HepG2 (cell line): ENCODE data around the gene C2orf42. TPM values are rescaled to one million over a fixed set of nuclear protein-coding genes. Genes with fewer than 3 reads are reported as not detected.

ENCODE experiments used
- AFF4 ChIP-seq: sonication (generic); formaldehyde crosslinking; IDR thresholded peaks from 2 replicates; pipeline ENCODE4 v1.4.0; 2020; ENCODE audit warnings: missing genetic modification reagents
- FOXJ3 ChIP-seq: sonication (generic); formaldehyde crosslinking; IDR thresholded peaks from 2 replicates; pipeline ENCODE4 v1.4.0; 2020; ENCODE audit warnings: missing genetic modification reagents, mild to moderate bottlenecking, borderline replicate concordance
- LCORL ChIP-seq, 2 experiments: fragments of 450-650 bp in 1 of 2; sonication (generic) in 1 of 2; formaldehyde crosslinking in 1 of 2; IDR thresholded peaks; 2 replicates each; pipeline versions ENCODE4 v1.5.0 to v1.6.1; 2017 to 2020; ENCODE audit warnings: antibody characterized with exemption in 1 of 2, missing genetic modification reagents in 1 of 2
- MLX ChIP-seq: IDR thresholded peaks from 2 replicates; pipeline ENCODE4 v1.6.1; 2016
- NR2C2 ChIP-seq: sonication (generic); formaldehyde crosslinking; IDR thresholded peaks from 2 replicates; pipeline ENCODE4 v1.4.0; 2020; ENCODE audit warnings: missing genetic modification reagents, mild to moderate bottlenecking, moderate library complexity, borderline replicate concordance
- RBAK ChIP-seq: sonication (generic); formaldehyde crosslinking; IDR thresholded peaks from 2 replicates; pipeline ENCODE4 v1.5.1; 2020; ENCODE audit warnings: mild to moderate bottlenecking, missing genetic modification reagents
- RBFOX2 ChIP-seq: fragments of 200-400 bp; formaldehyde crosslinking; IDR thresholded peaks from 2 replicates; pipeline ENCODE4 v1.6.1; 2017; ENCODE audit warnings: low read depth, mild to moderate bottlenecking, low read length
- TBL1XR1 ChIP-seq: fragments of 150-350 bp; IDR thresholded peaks from 2 replicates; pipeline ENCODE4 v1.6.1; 2014; ENCODE audit warnings: borderline replicate concordance, low read length; ENCODE audit not compliant: partially characterized antibody
- TRIM22 ChIP-seq: fragments of 450-650 bp; IDR thresholded peaks from 2 replicates; pipeline ENCODE4 v1.6.1; 2017
- ZBTB34 ChIP-seq: sonication (generic); formaldehyde crosslinking; IDR thresholded peaks from 2 replicates; pipeline ENCODE4 v1.8.0; 2022; ENCODE audit warnings: mild to moderate bottlenecking, missing genetic modification reagents
- ZBTB4 ChIP-seq: sonication (generic); formaldehyde crosslinking; IDR thresholded peaks from 2 replicates; pipeline ENCODE4 v1.4.0; 2020; ENCODE audit warnings: missing genetic modification reagents, mild to moderate bottlenecking, borderline replicate concordance
- ZKSCAN1 ChIP-seq: fragments of 150-350 bp; IDR thresholded peaks from 2 replicates; pipeline ENCODE4 v1.6.1; 2014; ENCODE audit warnings: low read length
- ZNF138 ChIP-seq: sonication (generic); formaldehyde crosslinking; IDR thresholded peaks from 2 replicates; pipeline ENCODE4 v1.5.0; 2020; ENCODE audit warnings: mild to moderate bottlenecking, low read depth, missing genetic modification reagents
- ZNF362 ChIP-seq: sonication (generic); formaldehyde crosslinking; IDR thresholded peaks from 2 replicates; pipeline ENCODE4 v1.4.0; 2020; ENCODE audit warnings: missing genetic modification reagents, mild to moderate bottlenecking, borderline replicate concordance
- ZNF552 ChIP-seq: sonication (generic); formaldehyde crosslinking; IDR thresholded peaks from 2 replicates; pipeline ENCODE4 v1.9.0; 2022; ENCODE audit warnings: missing genetic modification reagents, mild to moderate bottlenecking, borderline replicate concordance
- polyA plus RNA-seq, 8 experiments: library from polyadenylated mRNA; depleted of rRNA in 3 of 8; stranded (reverse) in 7 of 8; unstranded in 1 of 8; fragments of >200 nt; fragmentation: Illumina TruSeq in 4 of 8; extraction: Trizol in 4 of 8; gene quantifications; 2 replicates each; pipeline versions ENCODE4 v1.2.1 to v1.2.3, GENCODE V29; 2011 to 2016; ENCODE audit warnings: low read depth in 4 of 8, missing spikeins in 1 of 8, mixed read lengths in 1 of 8; ENCODE audit not compliant: insufficient read depth in 1 of 8
- total RNA-seq, 5 experiments: library from RNA; depleted of rRNA; stranded (reverse); fragments of >200 nt; fragmentation: Illumina TruSeq; extraction: Trizol; gene quantifications; 2 replicates each; pipeline ENCODE4 v1.2.3, GENCODE V29; 2016; ENCODE audit warnings: low read depth in 1 of 5

The C2orf42 gene
- total and polyA plus RNA-seq, 2 of the 13 experiments (the other 11 are each of a cell fraction or from before 2014, with no cell fraction given): 9.3 to 9.9 TPM

GRCh38 chr2:70132244-70133126, 58.3 kb downstream of the C2orf42 start (continued):
- TF ChIP-seq ZBTB34: no peak
- TF ChIP-seq LCORL (IDR thresholded peaks at IDR 0.05): no peak
- TF ChIP-seq LCORL (CRISPR knock-in tag; IDR thresholded peaks at IDR 0.05): no peak
- TF ChIP-seq FOXJ3 (CRISPR knock-in tag): peak; percentile 11; the same call in 1 of the 2 replicates
- TF ChIP-seq ZNF552 (CRISPR knock-in tag): no peak
- TF ChIP-seq TRIM22: no peak
- TF ChIP-seq AFF4: no peak; the same call in 1 of the 2 replicates
- no peak for TF ChIP-seq RBAK (CRISPR knock-in tag)
- no peak for TF ChIP-seq ZNF362 (CRISPR knock-in tag)
- TF ChIP-seq ZBTB4 (CRISPR knock-in tag): no peak
- 0 out of 2 replicates have a peak, but pooled peaks have one; percentile 31 for TF ChIP-seq MLX (CRISPR knock-in tag)
- no peak for TF ChIP-seq ZNF138 (CRISPR knock-in tag)
- no peak for TF ChIP-seq TBL1XR1
- TF ChIP-seq ZKSCAN1: no peak
- TF ChIP-seq NR2C2 (CRISPR knock-in tag): peak; percentile 55; the same call in 1 of the 2 replicates
- TF ChIP-seq RBFOX2: peak; percentile 73
